T1000 (cell line): Measurements from ENCODE around the gene ARFIP1.
"Not testable (repeated sequence)": the region's sequence is repeated elsewhere in the genome, so short reads cannot be mapped to it uniquely, and the experiment has no call there.

Experiments used
- DNase-seq: peaks from one replicate; lab custom pipeline; 2025; ENCODE audit warnings: mixed read lengths; lab: John Stamatoyannopoulos, UW

The ARFIP1 gene, protein sequence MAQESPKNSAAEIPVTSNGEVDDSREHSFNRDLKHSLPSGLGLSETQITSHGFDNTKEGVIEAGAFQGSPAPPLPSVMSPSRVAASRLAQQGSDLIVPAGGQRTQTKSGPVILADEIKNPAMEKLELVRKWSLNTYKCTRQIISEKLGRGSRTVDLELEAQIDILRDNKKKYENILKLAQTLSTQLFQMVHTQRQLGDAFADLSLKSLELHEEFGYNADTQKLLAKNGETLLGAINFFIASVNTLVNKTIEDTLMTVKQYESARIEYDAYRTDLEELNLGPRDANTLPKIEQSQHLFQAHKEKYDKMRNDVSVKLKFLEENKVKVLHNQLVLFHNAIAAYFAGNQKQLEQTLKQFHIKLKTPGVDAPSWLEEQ

DNA sequence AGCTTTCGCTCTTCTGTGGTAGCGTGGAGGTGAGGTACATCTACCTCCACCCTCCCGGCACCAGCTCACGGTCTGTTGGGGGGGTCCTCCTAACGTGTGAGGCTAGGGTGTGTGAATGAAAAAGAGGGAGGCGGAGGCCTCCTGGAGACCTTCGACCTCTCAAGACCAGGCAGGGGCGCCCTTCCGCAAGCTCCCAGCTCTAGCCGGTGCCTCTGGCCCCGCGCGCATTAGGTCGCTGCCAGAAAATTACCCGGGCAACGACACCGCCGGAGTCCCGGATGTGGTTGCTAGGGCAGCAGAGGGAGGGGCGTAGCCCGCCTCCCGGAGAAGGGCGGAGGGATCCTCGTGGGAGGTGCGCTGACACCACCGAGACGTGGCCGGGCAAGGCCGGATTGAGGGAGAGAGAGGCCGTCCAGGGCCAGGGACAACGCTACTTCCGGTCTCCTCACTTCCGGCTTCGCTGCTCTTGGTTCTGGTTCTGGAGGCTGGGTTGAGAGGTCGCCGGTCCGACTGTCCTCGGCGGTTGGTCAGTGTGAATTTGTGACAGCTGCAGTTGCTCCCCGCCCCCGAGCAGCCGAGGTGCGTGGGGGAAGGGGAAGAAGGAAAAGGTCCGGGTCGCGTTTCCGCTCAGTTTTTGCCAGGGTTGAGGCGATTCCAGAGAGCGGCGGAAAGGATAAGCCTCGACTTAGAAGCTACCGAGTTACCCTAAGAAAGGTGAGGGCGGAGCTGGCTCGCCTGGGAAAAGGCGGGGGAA lies at the start of gene ARFIP1, which contains the start of gene TIGD4:
Gene ARFIP1, plus strand, starts transcription at position 442 of the 754 bp plus-strand sequence. CDS start 49,680 bp downstream, outside the sequence.
Gene TIGD4, minus strand, starts transcription at position 218 of the 754 bp plus-strand sequence. CDS start 8,726 bp downstream, outside the sequence.
- peak; percentile 94 for DNase-seq

DNA sequence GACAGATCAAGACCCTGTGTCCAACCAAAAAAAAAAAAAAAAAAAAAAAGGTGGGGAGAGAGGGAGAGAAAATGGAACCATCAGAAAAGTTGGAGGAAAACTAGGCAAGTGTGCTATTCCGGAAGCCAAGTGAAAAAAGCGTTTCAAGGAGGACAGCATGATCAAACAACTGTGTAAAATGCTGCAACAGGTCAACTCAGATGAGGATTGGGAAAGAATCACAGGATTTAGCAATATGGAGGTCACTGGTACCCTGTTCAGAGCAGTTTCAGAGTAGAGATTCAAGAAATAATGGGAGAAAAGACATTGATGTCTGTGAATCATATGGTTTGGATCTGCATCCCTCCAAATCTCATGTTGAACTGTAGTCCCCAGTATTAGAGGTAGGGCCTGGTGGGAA lies 47.8 kb upstream of the ARFIP1 start:
- no peak for DNase-seq

- DNase-seq, result no peak
Observed at GRCh38 chr4:152734015-152734698, 45.6 kb upstream of the ARFIP1 start.

DNA sequence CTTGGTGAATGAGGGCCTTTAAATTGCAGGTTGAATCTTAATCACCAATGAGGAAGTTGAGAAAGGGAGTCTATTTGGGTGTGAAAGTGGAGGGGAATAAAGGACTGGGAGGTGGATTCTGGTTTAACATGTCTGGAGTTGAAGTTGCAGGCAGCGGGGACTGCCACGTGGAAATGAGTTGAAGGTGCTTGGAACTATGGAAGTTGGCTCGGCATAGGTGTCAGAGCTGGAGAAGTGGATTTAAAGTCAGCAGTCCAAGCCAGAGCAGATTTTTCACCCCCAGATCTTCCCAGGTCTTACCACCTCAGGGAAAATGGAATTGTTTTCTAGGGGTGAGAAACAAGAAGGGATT lies 45.1 kb upstream of the ARFIP1 start:
- no peak for DNase-seq

DNA sequence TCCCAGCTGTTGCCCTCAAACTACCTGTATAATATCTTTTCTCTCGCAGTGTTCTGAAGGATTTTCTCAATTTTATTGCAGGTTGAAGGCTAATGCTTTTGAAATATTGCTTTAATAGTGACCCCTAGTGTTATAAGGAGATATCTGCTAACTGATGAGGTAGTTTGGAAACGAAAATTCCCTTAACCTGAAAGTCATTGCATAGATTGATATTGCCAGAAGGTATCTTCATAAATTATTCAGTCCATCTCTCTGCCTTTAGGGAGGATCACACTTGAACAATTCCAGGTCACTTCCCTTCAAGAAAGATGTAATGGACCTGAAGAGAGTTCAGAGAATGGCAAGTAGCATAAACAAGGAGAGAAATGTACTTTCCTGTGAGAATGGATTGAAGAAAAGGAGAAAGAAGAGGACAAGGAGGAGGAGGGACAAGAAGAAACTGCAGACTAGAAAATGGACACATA lies 44.3 kb upstream of the ARFIP1 start:
- no peak for DNase-seq

DNA sequence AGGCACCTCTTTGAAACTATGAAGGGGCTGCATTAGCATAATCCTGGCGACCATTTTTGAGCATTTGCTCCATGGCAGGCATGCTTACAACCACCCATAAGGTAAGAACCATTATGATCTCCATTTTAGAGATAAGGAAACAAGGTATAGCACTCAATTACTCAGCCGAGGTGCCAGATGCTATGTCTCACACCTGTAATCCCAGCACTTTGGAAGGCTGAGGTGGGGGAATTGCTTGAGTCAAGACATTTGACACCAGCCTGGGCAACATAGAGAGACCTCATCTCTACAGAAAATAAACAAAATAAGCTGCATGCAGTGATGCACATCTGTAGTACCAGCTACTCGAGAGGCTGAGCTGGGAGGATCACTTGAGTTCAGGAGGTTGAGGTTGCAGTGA lies 43.8 kb upstream of the ARFIP1 start:
- no peak for DNase-seq

- DNase-seq, result no peak
Observed at GRCh38 chr4:152738827-152739226, 40.9 kb upstream of the ARFIP1 start.

- no peak for DNase-seq
Observed at GRCh38 chr4:152747444-152747843, 32.3 kb upstream of the ARFIP1 start.

GRCh38 chr4:152748619-152749018 lies 31.1 kb upstream of the ARFIP1 start:
- no peak for DNase-seq

DNA sequence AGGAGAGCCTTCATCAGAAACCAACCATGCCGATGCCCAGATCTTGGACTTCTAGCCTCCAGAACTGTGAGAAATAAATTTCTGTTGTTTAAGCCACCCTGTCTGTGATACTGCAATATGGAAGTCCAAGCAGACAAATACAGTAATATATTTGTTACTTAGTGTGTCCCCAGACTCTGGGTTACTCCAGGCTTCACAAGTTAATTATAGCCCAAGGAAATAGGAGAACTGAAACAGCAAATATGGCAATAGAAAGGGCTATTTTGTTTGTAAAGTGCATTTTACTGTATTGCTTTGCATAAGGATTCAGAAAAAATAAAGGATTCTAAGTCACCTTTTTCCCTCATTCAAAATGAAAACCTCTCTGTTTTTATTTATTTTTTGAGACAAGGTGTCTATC lies 16.0 kb upstream of the ARFIP1 start:
- DNase-seq, result no peak

DNA sequence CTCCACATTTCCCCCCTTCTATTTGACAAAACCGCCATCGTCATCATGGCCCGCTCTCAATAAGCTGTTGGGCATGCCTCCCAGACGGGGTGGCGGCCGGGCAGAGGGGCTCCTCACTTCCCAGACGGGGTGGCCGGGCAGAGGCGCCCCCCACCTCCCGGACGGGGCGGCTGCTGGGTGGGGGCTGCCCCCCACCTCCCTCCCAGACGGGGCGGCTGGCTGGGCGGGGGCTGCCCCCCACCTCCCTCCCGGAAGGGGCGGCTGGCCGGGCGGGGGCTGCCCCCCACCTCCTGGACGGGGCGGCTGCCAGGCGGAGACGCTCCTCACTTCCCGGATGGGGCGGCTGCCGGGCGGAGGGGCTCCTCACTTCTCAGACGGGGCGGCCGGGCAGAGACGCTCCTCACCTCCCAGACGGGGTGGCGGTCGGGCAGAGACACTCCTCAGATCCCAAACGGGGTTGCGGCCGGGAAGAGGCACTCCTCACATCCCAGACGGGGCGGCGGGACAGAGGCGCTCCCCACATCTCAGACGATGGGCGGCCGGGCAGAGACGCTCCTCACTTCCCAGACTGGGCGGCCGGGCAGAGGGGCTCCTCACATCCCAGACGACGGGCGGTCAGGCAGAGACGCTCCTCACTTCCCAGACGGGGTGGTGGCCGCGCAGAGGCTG lies 14.6 kb upstream of the ARFIP1 start:
- not testable (repeated sequence) for DNase-seq

DNA sequence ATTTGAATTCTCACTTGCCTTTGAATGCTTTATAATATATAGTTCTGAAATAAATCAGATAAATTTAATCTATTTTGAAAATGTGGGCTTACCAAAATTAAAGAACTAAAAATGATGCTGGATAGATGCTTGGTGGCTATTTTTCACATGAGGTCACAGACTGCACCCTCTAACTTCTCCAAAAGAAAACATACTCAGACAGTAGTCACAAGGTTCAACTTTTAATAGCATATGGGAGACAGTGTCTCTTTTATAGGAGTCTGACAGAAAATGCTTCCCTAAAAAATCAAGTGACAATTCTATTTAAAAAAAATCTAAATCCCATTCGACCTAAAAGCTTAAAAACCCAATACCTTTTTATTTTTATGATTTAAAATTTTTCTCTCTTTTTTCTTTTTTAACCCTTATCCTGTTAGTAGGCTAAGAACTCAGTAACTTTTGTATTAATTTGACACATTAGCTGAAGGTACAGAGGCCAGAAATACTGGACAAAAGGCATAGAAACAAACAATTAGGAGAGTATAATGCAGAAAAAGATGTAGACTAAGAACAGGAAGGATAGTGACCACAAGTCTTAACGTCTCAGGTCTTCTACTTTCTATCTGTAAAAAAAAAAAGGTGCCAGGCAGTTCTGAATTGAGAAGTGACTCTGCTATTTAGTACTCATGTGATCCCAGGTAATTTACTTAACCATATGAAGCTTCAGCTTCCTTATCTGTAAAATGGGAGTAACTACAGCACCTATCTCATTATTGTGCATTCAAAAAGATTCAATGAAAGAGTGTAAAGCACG lies 7.8 kb upstream of the ARFIP1 start:
- DNase-seq, result no peak

DNA sequence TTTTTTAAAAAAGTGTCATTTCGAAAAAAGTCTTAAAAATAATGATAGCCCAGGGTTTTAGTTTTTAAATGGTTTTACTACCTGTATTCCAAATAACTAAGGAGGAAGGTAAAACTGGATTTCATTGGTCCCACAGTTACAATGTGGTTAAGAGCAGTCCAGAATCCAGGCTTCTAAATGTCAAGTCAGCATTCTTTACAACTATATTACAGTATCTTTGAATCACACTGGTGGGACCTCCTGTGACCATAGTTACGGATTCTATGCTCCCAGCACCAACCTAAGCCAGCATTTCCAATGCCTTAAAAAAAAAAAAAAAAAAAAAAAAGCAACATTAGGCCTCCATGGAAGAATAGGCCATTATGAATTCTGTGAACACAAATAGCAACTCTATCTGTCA lies 6.4 kb upstream of the ARFIP1 start:
- DNase-seq, result no peak

DNA sequence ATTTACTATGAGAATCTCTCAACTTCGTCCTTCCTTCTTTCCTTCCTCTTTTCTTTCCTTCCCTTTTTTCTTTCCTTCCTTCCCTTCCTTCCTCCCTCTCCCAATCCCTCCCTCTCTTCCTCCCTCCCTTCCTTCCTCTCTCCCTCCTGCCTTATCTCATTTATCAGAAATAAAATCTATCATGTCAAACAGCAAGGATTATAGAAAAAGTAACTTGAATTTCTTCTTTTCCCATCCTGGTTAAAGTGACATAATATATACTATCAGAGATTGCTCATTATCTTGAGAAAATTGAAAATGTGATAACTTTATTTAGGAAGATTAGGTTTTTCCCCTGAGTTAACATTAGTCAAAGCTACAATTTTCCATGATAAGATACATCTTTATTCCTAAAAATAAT lies 5.8 kb upstream of the ARFIP1 start:
- DNase-seq, result no peak

GRCh38 chr4:152776352-152776751 lies 3.4 kb upstream of the ARFIP1 start:
- DNase-seq, result no peak

DNA sequence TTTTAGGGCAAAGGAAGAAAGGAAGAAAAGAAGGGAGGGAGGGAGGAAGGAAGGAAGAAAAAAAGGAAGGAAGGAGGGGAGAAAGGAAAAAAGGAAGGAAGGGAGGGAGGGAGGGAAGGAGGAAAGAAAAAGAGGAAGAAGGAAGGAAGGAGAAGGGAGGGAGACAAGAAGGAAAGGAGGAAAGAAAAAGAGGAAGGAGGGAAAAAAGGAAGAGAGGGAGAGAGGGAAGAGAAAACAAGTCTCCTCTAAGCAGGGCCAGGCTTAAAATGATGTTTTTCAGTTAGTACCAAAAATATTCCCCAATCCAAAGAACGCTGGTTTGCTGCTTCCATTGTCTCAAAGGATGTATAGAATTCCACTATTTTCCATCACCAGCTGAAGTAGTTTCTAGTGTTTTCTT lies 2.3 kb upstream of the ARFIP1 start:
- no peak for DNase-seq

DNA sequence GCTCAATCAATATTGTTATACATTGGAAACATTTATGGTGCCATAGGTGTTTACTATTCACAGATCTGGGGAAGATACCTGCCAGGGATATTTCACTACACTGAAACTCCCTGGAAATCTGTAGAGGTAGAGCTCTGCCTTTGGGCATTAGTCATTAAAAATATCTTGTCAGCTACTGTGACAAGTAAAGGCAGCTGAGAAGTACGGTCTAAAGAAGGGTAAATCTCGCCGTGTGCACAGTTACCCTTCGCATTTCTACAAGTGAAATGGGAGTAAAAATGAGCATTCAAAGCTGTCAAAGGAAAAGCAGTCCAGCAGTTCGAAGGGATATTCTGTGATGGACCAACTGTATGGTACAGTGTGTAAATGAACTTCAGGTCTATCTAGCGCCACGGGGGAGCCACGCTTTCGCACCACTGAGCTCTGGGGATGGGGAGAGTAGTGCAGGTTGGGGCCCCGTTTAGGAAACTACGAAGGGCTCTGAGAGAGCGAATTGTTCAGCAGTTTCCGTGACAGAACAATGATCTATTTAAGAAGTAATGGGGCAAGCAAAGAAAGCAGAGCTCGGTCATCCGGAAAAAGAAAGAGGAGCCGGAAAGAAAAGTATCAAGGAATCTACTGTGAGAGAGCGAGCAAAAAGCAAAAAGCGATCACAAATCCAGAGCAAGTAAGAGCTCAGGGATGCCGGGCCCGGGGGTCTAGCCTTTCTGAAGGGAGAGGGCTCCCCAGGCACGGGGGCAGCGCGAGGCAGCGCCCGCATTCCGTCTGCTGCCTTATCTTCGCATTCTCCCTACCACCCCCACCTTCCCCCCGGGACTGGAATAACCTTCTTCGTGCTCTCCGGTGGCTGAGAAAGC lies 870 bp upstream of the ARFIP1 start:
- DNase-seq, result no peak

DNA sequence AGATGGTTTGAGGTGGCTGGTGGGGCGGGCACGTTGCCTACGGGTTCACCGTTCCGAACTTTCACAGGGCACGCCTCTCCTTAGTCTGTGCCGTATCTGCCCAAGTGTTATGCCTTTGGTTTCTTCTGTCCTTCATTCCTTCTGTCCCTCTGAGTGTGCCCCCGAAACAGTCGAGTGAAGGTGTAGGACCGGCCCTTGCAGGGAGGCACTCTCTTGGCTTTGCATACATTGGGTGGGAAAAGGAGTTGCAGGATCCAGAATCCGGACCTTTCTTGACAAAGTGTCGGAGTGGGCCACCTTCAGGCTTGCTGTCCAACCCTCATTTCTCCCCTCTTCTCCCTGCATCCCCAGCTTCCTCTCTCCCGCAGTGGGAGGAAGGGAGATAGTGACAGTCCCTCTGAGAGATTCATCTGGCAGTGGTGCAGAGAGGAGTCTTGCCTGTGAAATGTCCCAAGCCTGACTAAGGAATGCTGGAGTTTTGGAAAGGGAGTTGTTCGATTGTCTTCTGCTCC lies 569 bp downstream of the ARFIP1 start:
- no peak for DNase-seq

DNA sequence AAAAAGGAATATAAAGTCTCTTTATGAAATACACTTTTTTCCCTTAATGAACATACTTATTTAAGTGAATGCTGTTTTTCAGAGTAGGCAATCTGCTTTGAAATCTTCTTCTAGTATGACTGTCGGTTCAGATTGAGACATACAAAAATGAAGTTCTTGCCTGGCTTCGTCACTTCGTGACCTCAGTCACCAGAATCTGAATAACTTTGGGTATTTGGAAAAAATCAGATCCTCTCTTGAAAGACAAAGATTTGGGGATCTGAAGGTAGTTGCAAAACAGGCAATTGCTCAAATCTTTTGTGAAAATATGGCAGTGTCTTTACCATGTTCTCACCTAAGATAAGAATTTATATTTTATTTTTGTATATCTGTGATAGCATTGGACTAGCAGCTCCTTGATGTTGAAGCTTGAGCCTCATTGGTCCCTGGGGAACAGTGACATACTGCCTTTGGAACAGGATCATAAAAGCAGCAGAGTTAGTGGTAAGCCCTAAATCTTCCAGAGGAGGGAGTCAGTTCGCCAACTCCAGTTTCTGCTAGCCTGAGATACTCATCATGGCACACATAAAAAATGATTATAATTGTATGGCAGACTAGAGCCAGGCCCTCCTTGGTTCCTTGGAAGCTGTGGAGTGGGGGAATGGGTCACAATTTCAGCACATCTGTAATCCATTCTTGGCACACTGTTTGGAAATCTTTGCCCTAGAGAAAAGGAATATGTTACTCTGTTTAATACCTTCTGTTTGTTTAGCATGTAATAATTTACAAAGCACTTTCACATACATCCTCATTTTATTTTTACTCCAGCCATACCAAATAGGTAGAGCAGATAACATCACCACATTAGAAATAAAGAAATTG lies 5.0 kb downstream of the ARFIP1 start:
- DNase-seq, result no peak
